Stimulated activated memory B cell treated with anti-CD40 and anti-IgM and Interleukin-4, amounts not matched to agents 10 μg/mL and 1 μg/mL and 100 μg/mL, for 72 hours (primary cell): ENCODE measurements around the gene DRAXIN.

Source experiments
- ATAC-seq: fragments of 150-1000 bp; cut with Tn5 transposase; 2 replicates; pipeline ENCODE4 v1.10.0; 2021
- H3K27ac Mint-ChIP-seq: one replicate; pipeline ENCODE4 v1.8.0; 2022; ENCODE audit warnings: mild to moderate bottlenecking, mixed read lengths
- H3K27me3 Mint-ChIP-seq: one replicate; pipeline ENCODE4 v1.8.0; 2022; ENCODE audit warnings: mixed read lengths
- H3K36me3 Mint-ChIP-seq: one replicate; pipeline ENCODE4 v1.8.0; 2022; ENCODE audit warnings: mixed read lengths
- H3K4me1 Mint-ChIP-seq: one replicate; pipeline ENCODE4 v1.8.0; 2022; ENCODE audit warnings: mixed read lengths
- H3K4me3 Mint-ChIP-seq: one replicate; pipeline ENCODE4 v1.8.0; 2022; ENCODE audit warnings: mild to moderate bottlenecking, moderate library complexity, mixed read lengths
- H3K9me3 Mint-ChIP-seq: one replicate; pipeline ENCODE4 v1.8.0; 2022; ENCODE audit warnings: mixed read lengths

Gene DRAXIN

DNA sequence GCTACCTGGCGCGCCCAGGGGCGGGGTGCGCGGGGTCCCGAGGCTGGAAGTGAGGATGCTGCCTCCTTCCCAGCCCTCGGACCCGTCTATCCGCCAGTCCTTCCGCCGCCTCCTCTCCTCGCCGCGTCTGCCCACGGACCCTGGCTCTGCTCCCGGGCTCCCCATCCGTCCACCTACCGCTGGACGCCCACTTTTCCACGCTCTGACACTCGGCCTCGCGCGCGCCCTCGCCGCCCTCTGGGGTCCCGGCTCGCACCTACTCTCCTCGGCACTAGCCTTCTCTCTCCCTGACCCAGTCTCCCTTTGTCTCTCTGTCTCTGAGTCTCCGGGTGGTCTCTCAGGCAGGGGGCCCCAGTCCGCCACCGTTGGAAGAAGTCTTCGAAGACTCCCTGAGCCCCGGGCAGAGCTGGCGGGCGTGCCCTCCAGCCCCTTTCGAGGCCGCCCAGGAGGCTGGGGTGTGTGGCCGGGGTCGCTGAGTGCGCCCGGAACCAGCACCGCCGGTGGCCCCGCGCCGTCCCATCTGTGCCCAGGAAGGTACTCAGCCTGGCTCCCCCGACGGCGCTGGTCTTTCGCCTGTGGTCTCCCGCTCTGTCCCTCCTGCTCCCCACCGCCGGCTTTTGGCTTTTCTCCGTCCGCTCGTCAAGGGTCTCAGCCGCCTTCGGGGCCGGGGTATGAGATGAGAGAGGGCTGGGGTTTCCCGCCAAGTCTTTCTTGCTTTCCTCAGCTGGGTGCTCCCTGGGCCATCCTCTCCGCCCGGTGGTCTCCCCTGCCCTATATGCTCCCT lies 610 bp downstream of the DRAXIN start:
- H3K9me3 Mint-ChIP-seq = no peaks in the 10 kb centered on the region
- no peak overlapping the region for H3K27ac Mint-ChIP-seq
- no peak for ATAC-seq
- H3K27me3 Mint-ChIP-seq = peaks cover 72% of the 10 kb centered on the region
- no peaks in the 10 kb centered on the region for H3K36me3 Mint-ChIP-seq
- H3K4me1 Mint-ChIP-seq = peaks cover 27% of the 10 kb centered on the region
- H3K4me3 Mint-ChIP-seq = peak overlapping the region; percentile 55

DNA sequence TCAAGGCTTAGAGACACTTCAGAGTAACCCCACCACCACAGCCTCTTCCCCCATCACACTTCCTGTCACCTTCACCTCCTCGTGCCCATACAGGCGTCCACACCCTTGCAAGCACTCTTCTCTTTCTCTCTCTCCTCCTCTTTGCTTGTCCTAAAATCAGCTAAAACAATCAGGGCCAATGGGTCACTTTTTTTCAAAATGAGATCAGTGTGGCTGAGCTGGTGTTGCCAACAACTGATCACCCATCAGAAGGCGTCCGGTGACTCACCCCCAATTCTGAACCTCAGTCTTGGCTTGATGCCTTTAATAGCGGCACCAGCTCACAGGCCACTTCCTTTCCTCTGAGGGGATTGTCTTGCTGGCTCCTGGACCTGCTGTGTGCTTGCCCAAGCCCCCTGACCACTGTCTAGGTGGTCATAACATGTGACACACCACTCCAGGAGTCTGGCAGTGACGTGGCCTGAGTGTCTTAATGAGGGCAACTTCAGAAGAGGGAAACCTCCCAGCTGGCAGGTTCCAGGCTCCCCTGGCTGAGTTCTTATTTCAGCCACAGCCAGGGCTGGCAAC lies 1.6 kb downstream of the DRAXIN start:
- H3K4me1 Mint-ChIP-seq = peaks cover 27% of the 10 kb centered on the region
- no peak overlapping the region for H3K4me3 Mint-ChIP-seq
- H3K36me3 Mint-ChIP-seq = no peaks in the 10 kb centered on the region
- no peak overlapping the region for H3K27ac Mint-ChIP-seq
- no peak for ATAC-seq
- H3K9me3 Mint-ChIP-seq = no peaks in the 10 kb centered on the region
- peaks cover 62% of the 10 kb centered on the region for H3K27me3 Mint-ChIP-seq

DNA sequence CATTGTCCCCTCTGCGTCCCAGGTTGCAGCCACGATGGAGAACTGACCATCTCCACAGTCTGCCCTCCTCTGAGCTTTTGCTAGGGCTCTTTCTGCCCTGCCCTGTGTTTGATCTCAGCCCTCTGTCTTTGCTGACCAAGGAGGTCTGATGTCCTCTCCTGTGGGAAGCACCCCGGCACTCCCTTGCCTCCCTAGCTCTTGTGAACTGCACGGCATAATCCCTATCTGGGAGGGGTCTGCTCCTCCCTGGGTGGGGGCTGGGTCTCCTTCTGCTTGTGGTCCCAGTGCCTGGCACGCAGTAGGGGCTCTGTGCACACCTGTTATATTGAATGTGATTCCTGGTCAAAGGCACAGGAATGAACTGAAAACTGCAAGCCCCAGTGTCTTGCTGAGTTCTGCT lies 2.4 kb downstream of the DRAXIN start:
- ATAC-seq = no peak
- H3K4me1 Mint-ChIP-seq = peaks cover 27% of the 10 kb centered on the region
- peaks cover 54% of the 10 kb centered on the region for H3K27me3 Mint-ChIP-seq
- no peak overlapping the region for H3K27ac Mint-ChIP-seq
- H3K4me3 Mint-ChIP-seq = no peak overlapping the region
- H3K36me3 Mint-ChIP-seq = no peaks in the 10 kb centered on the region
- H3K9me3 Mint-ChIP-seq = no peaks in the 10 kb centered on the region

DNA sequence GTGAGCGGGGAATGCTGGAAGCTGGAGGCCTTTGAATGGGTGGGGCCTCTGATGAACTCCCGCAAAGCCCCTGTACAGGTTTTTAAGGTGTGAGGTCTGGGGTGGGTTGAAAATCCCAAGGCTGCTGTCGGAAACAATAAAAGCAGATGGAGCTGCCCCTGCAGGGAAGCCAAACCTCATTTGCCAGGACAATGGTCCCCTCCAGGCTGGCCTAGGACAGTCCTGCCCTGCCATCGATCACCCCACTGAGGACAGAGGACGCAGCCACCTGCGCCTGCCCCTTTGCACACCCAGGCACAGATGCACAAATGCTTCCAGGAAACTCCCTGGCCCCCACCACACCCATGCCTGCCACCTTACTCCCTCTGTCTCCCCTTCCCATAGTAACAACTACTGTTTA lies 4.4 kb downstream of the DRAXIN start:
- Mint-ChIP-seq H3K4me1 (peaks cover 17% of the 10 kb centered on the region), H3K4me3 (no peak overlapping the region), H3K9me3 (no peaks in the 10 kb centered on the region), H3K27me3 (peaks cover 36% of the 10 kb centered on the region), H3K36me3 (no peaks in the 10 kb centered on the region), H3K27ac (no peak overlapping the region)
- no peak for ATAC-seq

DNA sequence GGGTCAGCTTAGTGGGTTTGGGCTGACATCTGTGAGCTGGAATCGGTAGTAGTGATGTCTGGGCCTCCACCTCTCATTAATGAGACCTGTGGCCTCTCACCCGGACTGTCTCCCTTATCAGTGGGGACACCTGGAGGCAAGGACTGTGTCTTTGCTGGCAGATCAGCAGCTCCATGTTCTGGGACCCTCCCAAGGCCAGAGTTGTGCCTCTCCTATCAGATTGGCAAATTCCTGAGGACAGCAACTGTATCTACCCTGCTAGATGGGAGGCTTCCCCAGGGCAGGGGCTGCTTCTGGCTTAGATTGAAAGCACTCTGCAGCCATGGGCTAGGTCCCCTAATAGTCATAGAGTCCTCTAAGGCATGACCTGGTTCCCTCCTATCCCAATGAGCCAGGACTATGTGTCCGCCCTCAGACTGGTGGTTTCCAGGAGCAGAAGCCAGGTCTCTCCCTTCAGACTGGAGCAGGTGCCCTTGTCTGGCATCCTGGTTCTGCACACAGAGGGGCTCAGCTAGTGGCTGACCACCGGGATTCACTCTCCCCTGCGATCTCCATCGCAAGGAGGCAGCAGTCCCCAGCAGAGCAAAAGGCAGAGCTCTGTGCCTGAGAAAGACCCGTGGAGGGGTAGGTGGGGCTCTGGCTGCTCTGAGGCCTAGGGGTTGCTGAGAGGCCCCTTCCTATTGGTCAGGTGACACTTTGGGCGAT lies 5.8 kb downstream of the DRAXIN start:
- no peak for ATAC-seq
- Mint-ChIP-seq H3K27ac (no peak overlapping the region), H3K4me3 (no peak overlapping the region), H3K4me1 (peaks cover 9% of the 10 kb centered on the region), H3K27me3 (peaks cover 26% of the 10 kb centered on the region), H3K9me3 (no peaks in the 10 kb centered on the region), H3K36me3 (no peaks in the 10 kb centered on the region)

DNA sequence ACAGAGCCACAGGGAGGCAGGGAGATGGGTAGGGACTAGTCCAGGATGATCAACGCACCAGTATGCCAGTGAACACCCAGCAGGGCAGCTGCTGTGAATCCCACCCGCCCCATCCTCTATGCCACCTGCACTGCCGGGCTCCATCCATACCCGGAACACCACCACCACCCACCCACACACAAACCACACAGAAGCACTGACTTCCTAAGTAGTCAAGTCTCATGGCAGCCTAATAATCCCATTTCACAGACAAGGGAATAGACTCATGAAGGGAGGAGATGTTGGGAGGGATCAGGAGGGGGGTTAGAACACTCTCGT lies 6.3 kb downstream of the DRAXIN start:
- H3K4me1 Mint-ChIP-seq = peaks cover 4% of the 10 kb centered on the region
- no peak for ATAC-seq
- no peak overlapping the region for H3K27ac Mint-ChIP-seq
- H3K36me3 Mint-ChIP-seq = no peaks in the 10 kb centered on the region
- H3K9me3 Mint-ChIP-seq = no peaks in the 10 kb centered on the region
- peaks cover 21% of the 10 kb centered on the region for H3K27me3 Mint-ChIP-seq
- H3K4me3 Mint-ChIP-seq = no peak overlapping the region

DNA sequence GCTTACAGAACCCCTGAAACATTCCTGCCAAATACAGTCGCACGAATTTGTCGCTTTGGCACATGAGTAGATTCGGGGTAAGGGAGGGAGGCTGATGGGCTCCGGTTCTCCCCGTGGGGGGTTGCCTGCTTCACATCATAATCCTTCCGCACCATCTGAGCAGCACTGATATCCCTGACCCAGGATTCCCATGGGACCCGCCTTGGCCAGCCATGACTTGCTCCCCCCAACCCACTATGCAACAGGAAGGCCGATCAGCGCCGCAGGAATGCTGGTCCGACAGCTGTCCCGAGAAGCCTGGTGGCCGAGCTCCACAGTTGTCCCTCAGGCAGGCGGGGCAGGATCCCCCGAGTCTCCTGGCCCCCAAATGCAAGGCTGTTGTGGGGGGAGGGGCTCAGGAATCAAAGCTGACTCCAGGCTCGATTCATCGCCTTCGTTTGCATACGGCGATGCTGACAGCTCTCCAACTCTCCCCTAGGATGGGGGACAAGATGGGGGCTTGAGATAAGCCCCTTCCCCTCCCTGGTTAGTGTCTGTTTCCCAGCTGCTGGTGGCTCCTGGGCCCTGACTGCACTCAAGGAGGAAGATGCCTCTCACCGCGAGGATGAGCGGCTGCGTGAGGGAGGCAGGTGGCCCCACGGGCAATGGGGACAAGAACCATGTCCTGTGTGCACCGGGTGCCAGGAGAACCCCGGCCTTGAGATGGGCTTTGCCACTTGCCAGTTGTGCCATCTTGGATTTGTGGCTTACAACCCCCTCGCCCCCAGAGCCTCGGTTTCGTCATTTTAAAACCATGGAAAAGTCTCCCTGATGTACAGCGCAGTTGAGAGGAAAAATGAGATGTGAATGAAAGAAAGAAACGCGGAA lies 9.3 kb downstream of the DRAXIN start:
- no peaks in the 10 kb centered on the region for H3K36me3 Mint-ChIP-seq
- H3K9me3 Mint-ChIP-seq = no peaks in the 10 kb centered on the region
- peaks cover 9% of the 10 kb centered on the region for H3K27me3 Mint-ChIP-seq
- no peak overlapping the region for H3K27ac Mint-ChIP-seq
- H3K4me3 Mint-ChIP-seq = no peak overlapping the region
- H3K4me1 Mint-ChIP-seq = peaks cover 13% of the 10 kb centered on the region
- no peak for ATAC-seq

DNA sequence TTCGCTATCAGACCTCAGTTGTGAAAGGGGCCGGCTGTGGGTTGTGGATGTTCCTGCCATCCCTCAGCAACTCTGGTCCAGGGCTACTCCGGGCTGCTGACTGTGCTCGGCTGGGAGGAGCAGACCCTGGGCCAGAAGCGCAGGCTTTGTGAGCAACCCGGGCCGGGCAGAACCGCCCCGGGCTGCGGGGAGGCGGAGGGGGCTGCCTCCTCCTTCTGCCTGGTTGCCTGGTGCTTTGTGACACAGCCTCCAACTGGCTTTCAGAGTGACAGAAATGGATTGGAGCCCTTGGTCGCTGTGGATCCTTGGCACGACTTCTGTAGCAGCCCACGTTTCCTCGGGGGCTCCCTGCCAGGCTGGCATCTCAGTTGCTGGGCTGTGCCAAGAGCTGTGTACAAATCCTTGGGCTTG lies 10.0 kb downstream of the DRAXIN start:
- no peaks in the 10 kb centered on the region for H3K36me3 Mint-ChIP-seq
- no peak for ATAC-seq
- no peak overlapping the region for H3K27ac Mint-ChIP-seq
- H3K27me3 Mint-ChIP-seq = peaks cover 9% of the 10 kb centered on the region
- no peak overlapping the region for H3K4me3 Mint-ChIP-seq
- H3K4me1 Mint-ChIP-seq = peaks cover 13% of the 10 kb centered on the region
- H3K9me3 Mint-ChIP-seq = no peaks in the 10 kb centered on the region

DNA sequence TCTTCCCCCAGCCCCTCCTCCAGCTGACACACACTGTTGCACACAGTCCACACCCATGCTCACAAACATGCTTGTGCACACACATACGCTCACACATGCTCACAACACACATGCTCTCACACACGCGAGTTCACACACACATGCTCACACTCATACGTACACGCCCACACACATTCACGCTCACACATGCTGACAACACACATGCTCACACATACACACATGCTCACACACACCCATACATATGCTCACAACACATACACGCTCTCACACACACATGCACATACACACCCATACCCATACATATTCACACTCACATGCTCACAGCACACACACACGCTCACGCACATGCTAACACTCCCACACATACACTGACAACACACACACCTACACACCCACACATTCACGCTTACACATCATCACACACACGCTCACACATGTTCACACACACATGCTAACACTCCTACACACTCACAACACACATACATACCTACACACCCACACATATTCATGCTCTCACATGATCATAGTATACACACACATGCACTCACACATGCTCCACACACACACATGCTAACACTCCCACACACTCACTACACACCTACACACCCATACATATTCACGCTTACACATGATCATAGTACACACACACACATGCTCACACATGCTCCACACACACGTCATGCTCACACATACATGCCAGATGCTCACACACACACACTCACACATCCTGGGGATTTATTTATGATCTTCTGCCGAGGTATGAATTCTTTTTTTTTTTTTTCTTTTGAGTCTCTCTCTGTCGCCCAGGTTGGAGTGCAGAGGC lies 10.7 kb downstream of the DRAXIN start:
- ATAC-seq = no peak
- Mint-ChIP-seq H3K27ac (no peak overlapping the region), H3K4me1 (peaks cover 13% of the 10 kb centered on the region), H3K27me3 (peaks cover 10% of the 10 kb centered on the region), H3K4me3 (no peak overlapping the region), H3K36me3 (no peaks in the 10 kb centered on the region), H3K9me3 (no peaks in the 10 kb centered on the region)

DNA sequence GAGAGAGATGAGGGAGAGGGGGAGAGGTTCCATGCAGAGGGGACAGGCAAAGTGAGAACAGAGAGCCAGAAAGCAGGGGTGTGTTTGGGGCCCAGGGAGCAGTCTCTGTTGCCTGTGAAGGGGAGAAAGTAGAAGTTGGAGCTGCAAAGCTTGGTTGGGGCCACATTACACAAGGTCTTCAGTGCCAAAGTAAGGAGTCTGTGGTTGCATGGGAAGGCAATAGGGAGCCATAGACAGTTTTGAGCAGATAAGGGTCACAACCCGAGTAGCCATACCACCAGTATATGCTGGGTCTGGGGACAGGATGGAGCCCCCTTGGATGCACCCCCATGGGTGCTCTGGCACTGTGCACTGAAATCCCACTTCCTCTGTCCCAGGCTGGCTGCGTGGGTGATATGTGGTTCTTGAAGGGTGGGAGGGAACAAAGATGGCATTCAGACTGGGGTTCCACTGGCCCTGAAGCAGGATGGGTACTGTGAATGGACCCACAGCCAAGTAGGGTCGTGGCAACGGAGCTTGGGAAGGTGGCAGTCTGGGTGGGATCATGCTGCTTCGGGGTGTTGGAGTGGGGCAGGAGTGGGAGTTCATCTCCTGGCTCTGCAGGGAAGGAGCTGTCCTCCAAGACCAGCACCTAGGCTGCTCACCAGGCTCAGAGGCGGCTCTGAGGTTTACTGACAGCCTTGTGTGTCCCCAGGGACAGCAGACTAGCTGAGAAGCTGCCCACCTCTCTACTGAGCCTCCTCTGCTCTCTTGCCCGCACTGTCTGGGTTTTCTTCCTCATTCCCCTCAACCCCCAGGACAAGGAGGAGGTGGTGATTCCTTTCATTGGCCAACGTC lies 12.1 kb downstream of the DRAXIN start:
- peak; percentile 59 for ATAC-seq
- Mint-ChIP-seq H3K27me3 (peaks cover 24% of the 10 kb centered on the region), H3K27ac (no peak overlapping the region), H3K9me3 (no peaks in the 10 kb centered on the region), H3K4me3 (no peak overlapping the region), H3K36me3 (no peaks in the 10 kb centered on the region), H3K4me1 (peaks cover 13% of the 10 kb centered on the region)

DNA sequence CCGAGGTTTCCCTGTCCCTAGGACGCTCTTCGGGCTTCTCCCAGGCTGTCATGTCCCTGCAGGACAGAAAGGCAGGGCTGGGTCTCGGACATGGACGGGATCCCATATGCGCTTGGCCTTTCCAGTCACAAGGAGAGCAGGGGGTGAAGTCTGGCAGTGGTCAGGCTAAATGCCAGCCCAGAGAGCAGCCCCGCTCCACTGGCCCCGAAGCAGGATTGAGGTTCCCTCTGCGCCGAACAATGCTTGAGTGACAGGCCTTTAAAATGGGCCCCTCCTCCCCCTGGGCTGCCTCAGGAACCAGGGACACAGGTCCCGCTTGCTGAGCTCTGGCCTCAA lies 12.7 kb downstream of the DRAXIN start:
- H3K4me1 Mint-ChIP-seq = peaks cover 18% of the 10 kb centered on the region
- ATAC-seq = no peak
- H3K9me3 Mint-ChIP-seq = no peaks in the 10 kb centered on the region
- H3K4me3 Mint-ChIP-seq = no peak overlapping the region
- peaks cover 30% of the 10 kb centered on the region for H3K27me3 Mint-ChIP-seq
- no peak overlapping the region for H3K27ac Mint-ChIP-seq
- no peaks in the 10 kb centered on the region for H3K36me3 Mint-ChIP-seq

DNA sequence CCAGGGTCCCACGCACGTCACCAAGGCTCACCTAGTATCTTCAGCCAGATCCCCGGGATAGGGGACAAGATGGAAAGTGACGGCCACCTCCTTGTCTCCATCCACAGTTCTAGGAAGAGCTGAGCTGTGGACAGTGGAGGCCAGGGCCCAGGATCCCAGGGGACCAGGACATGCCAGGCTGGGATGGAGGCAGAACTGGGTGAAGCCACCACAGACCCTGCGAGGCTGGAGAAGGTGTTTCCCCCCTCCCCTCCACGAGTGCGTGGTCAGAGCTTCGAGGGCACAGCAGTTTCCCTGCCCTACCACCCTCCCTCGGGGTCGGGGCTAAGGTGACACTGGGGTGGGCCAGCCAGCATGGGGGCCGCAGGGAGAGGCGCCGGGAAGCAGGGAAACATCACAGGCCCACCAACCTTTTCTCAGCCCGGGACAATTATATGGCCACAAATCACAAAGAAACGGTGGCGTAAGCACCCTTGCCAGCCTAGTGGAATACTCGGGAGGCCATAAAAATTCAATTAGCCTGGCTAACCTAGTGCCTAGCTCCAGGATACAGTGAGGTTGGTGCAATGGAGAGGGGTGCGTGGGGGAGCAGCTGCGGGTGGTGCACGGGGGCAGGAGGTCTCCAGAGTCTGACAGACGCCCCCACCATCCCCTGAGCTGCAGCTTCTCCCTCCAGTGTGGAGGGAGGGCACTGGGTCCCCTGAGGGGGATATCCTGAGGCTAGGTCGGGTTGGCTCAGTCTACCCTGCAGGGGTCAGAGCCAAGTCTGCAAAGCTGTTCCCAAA lies 13.4 kb downstream of the DRAXIN start:
- Mint-ChIP-seq H3K4me3 (no peak overlapping the region), H3K36me3 (no peaks in the 10 kb centered on the region), H3K4me1 (peaks cover 18% of the 10 kb centered on the region), H3K9me3 (no peaks in the 10 kb centered on the region), H3K27me3 (peaks cover 37% of the 10 kb centered on the region), H3K27ac (no peak overlapping the region)
- ATAC-seq = no peak

DNA sequence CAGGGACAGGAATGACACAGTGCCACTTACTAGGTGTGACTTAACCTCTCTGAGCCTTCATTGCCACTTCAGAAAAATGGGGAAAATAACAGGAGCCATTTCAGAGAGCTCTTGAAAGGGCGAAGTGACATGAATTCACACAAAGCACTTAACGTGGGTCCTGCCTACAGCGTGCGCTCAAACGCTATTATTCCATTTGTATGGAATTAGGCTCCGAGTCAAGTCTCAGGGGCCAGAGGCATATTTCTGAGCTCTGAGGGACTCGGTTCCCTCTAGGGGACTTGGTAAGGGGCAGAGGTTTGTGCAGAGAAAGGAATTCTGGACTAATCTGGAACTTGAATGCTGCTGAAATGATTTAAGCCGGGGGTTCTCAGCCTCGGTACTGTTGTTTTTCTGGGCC lies 14.1 kb downstream of the DRAXIN start:
- no peak for ATAC-seq
- H3K4me1 Mint-ChIP-seq = peaks cover 18% of the 10 kb centered on the region
- no peaks in the 10 kb centered on the region for H3K9me3 Mint-ChIP-seq
- H3K27ac Mint-ChIP-seq = no peak overlapping the region
- no peak overlapping the region for H3K4me3 Mint-ChIP-seq
- no peaks in the 10 kb centered on the region for H3K36me3 Mint-ChIP-seq
- H3K27me3 Mint-ChIP-seq = peaks cover 42% of the 10 kb centered on the region
